Heart left ventricle (tissue), 13 donors: ENCODE measurements around the gene KANSL1.

ENCODE experiments used
- POLR2A ChIP-seq, 2 donors: fragments of 450-650 bp; IDR thresholded peaks; one replicate each; pipeline ENCODE4 v1.6.1; 2017; ENCODE audit warnings: antibody characterized with exemption in 2 of 2, mild to moderate bottlenecking in 2 of 2, moderate library complexity in 2 of 2
- TF ChIP-seq, protein P1 (sequence below), 12 donors: fragments of 200-600 bp; sonication (generic) in 4 of 12; IDR thresholded peaks; one replicate each; pipeline versions ENCODE4 v1.5.0 to v1.8.0; 2018 to 2022; ENCODE audit warnings: antibody characterized with exemption in 12 of 12, mild to moderate bottlenecking in 5 of 12
- donor health status: ischemic (EF 13 %, LVEDD 7.1; RV severe dilation, severe dysfunction).
- donor health status: DM: no; HTN: yes; CAD: no.
- donor health status: DM: no; HTN: no; CAD: no.
- donor health status: ischemic (EF 25% LVEDD 6.9; RV normal size, moderate dysfunction).
- donor health status: ischemic (EF 25% LVEDD 5.7; RV mildly dilated, moderate dysfunction).
- donor health status: ischemic (EF 35%, LVEDD 5.7; RV mildly dilated, moderate dysfunction).
- donor health status: nonischemic (EF 11% LVEDD 7.7; RV severe dilation, severe dysfunction).
- donor health status: DM: yes; HTN: yes; CAD: no.
- donor health status: PGD.
- donor health status: ischemic (EF 29% LVEDD 5.4; RV normal size, mild dysfunction).
- donor health status: nonischemic (EF 23%, LVEDD 6.1; RV moderate dilation, normal function).

DNA sequence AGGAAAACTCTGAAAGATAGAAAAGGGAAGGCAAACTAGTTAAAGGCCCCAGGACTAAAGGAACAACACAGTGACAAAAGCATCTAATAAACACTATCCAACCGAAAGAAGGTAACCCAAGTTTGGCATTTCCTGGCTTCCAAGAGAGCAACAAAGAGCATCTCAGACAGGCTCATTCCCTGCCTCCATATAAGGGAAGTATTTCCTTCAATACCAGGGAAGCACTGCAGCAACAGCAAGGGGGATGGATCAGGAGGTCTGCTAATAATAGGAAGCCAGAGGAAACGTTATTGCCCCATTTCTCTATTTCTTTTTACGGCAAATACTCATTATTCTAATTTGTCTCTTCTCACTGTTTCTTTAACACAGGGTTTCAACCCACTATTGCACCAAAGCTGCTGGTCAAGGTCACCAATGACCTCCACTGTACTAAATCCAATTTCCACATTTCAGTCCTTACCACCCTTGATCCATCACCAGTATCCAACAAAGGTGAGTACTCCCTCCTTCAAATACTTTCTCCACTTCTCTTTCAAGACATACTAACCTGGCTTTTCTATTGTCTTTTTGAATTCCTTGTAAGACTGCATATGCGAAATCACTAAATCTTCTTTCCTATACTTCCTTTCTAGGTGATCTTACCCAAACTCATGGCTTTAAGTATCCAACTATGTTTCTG lies 86.1 kb downstream of the KANSL1 start:
- TF ChIP-seq, protein P1, sequence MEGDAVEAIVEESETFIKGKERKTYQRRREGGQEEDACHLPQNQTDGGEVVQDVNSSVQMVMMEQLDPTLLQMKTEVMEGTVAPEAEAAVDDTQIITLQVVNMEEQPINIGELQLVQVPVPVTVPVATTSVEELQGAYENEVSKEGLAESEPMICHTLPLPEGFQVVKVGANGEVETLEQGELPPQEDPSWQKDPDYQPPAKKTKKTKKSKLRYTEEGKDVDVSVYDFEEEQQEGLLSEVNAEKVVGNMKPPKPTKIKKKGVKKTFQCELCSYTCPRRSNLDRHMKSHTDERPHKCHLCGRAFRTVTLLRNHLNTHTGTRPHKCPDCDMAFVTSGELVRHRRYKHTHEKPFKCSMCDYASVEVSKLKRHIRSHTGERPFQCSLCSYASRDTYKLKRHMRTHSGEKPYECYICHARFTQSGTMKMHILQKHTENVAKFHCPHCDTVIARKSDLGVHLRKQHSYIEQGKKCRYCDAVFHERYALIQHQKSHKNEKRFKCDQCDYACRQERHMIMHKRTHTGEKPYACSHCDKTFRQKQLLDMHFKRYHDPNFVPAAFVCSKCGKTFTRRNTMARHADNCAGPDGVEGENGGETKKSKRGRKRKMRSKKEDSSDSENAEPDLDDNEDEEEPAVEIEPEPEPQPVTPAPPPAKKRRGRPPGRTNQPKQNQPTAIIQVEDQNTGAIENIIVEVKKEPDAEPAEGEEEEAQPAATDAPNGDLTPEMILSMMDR (IDR thresholded peaks at IDR 0.05), result no peak
- TF ChIP-seq POLR2A (IDR thresholded peaks at IDR 0.05), result no peak
